ENCODE results near the gene GTF2H4. TPM values are rescaled to one million over a fixed set of nuclear protein-coding genes. Genes with fewer than 3 reads are reported as not detected.

Gene GTF2H4
- total and polyA plus RNA-seq, 2 experiments from 2014 or later, result 20.7 to 25.8 TPM

- no peak for DNase-seq (ENCODE audit: low read depth in 1 of 2, low spot score in 1 of 2)
- Histone ChIP-seq H3K36me3 (no peaks in the 10 kb centered on the region), H3K9me3 (ENCODE audit: low read depth) (no peaks in the 10 kb centered on the region), H3K4me3 (no peak overlapping the region), H3K27ac (no peak overlapping the region), H3K27me3 (peaks cover 6% of the 10 kb centered on the region), H3K4me1 (ENCODE audit: low read depth) (peaks cover 7% of the 10 kb centered on the region)
- TF ChIP-seq CTCF (IDR thresholded peaks at IDR 0.05; ENCODE audit: low read depth, low read length), result no peak
These were observed 49.7 kb downstream of the GTF2H4 start for GRCh38 chr6:30957716-30958115.

GRCh38 chr6:30960907-30961673, 53.1 kb downstream of the GTF2H4 start:
- peak in 1 of 2 donors; percentile 39 for DNase-seq (ENCODE audit: low read depth in 1 of 2, low spot score in 1 of 2)
- no peak for TF ChIP-seq CTCF (IDR thresholded peaks at IDR 0.05; ENCODE audit: low read depth, low read length)
- no peaks in the 10 kb centered on the region for H3K4me1 ChIP-seq (ENCODE audit: low read depth)
- H3K27ac ChIP-seq, result no peak overlapping the region
- H3K4me3 ChIP-seq, result no peak overlapping the region
- H3K36me3 ChIP-seq, result no peaks in the 10 kb centered on the region
- H3K9me3 ChIP-seq (ENCODE audit: low read depth), result no peaks in the 10 kb centered on the region
- H3K27me3 ChIP-seq, result peaks cover 6% of the 10 kb centered on the region

GRCh38 chr6:30962716-30963115, 54.7 kb downstream of the GTF2H4 start:
- H3K36me3 ChIP-seq, result no peaks in the 10 kb centered on the region
- no peak overlapping the region for H3K27ac ChIP-seq
- H3K27me3 ChIP-seq, result no peaks in the 10 kb centered on the region
- no peaks in the 10 kb centered on the region for H3K4me1 ChIP-seq (ENCODE audit: low read depth)
- no peak for DNase-seq (ENCODE audit: low read depth in 1 of 2, low spot score in 1 of 2)
- no peak overlapping the region for H3K4me3 ChIP-seq
- TF ChIP-seq CTCF (IDR thresholded peaks at IDR 0.05; ENCODE audit: low read depth, low read length), result no peak
- no peaks in the 10 kb centered on the region for H3K9me3 ChIP-seq (ENCODE audit: low read depth)

GRCh38 chr6:30963641-30964040, 55.6 kb downstream of the GTF2H4 start:
- no peak for DNase-seq (ENCODE audit: low read depth in 1 of 2, low spot score in 1 of 2)
- Histone ChIP-seq H3K4me3 (no peak overlapping the region), H3K36me3 (no peaks in the 10 kb centered on the region), H3K4me1 (ENCODE audit: low read depth) (no peaks in the 10 kb centered on the region), H3K9me3 (ENCODE audit: low read depth) (no peaks in the 10 kb centered on the region), H3K27me3 (no peaks in the 10 kb centered on the region), H3K27ac (no peak overlapping the region)
- TF ChIP-seq CTCF (IDR thresholded peaks at IDR 0.05; ENCODE audit: low read depth, low read length), result no peak

Other genes starting within 250 kb of the GTF2H4 start
- 36.7 and 38.1 TPM in 2 replicates for gene DHX16, start 235.2 kb upstream of the GTF2H4 start, total RNA-seq
- 27.8 and 36.2 TPM in 2 replicates for gene DHX16, start 235.2 kb upstream of the GTF2H4 start, polyA plus RNA-seq
- 25.7 and 43.5 TPM in 2 replicates for gene PPP1R18, start 221.6 kb upstream of the GTF2H4 start, total RNA-seq
- gene PPP1R18, start 221.6 kb upstream of the GTF2H4 start, polyA plus RNA-seq, result 9.9 and 13.0 TPM in 2 replicates
- 13.7 and 17.2 TPM in 2 replicates for gene NRM, start 217.2 kb upstream of the GTF2H4 start, total RNA-seq
- 29.1 and 33.8 TPM in 2 replicates for gene NRM, start 217.2 kb upstream of the GTF2H4 start, polyA plus RNA-seq
- gene MDC1, start 190.9 kb upstream of the GTF2H4 start, total RNA-seq, result 14.3 and 21.9 TPM in 2 replicates
- gene MDC1, start 190.9 kb upstream of the GTF2H4 start, polyA plus RNA-seq, result 30.0 and 44.1 TPM in 2 replicates
- 827 and 939 TPM in 2 replicates for gene TUBB, start 187.9 kb upstream of the GTF2H4 start, total RNA-seq
- 662 and 675 TPM in 2 replicates for gene TUBB, start 187.9 kb upstream of the GTF2H4 start, polyA plus RNA-seq
- gene FLOT1, start 165.5 kb upstream of the GTF2H4 start, total RNA-seq, result 208 and 222 TPM in 2 replicates
- gene FLOT1, start 165.5 kb upstream of the GTF2H4 start, polyA plus RNA-seq, result 236 and 261 TPM in 2 replicates
- gene IER3, start 163.7 kb upstream of the GTF2H4 start, total RNA-seq, result 28.0 and 45.8 TPM in 2 replicates
- gene IER3, start 163.7 kb upstream of the GTF2H4 start, polyA plus RNA-seq, result 20.1 and 25.8 TPM in 2 replicates
- 125 and 136 TPM in 2 replicates for gene DDR1, start 23.7 kb upstream of the GTF2H4 start, total RNA-seq
- gene DDR1, start 23.7 kb upstream of the GTF2H4 start, polyA plus RNA-seq, result 108 and 118 TPM in 2 replicates
- gene VARS2, start 6.0 kb downstream of the GTF2H4 start, total RNA-seq, result 59.3 and 61.3 TPM in 2 replicates
- 24.8 and 27.5 TPM in 2 replicates for gene VARS2, start 6.0 kb downstream of the GTF2H4 start, polyA plus RNA-seq
- not detected in 2 replicates for gene SFTA2, start 24.0 kb downstream of the GTF2H4 start, total RNA-seq
- 0.86 and 1.8 TPM in 2 replicates for gene SFTA2, start 24.0 kb downstream of the GTF2H4 start, polyA plus RNA-seq
- gene MUCL3, start 32.8 kb downstream of the GTF2H4 start, total RNA-seq, result not detected in 2 replicates
- gene MUCL3, start 32.8 kb downstream of the GTF2H4 start, polyA plus RNA-seq, result 0.12 TPM in 1 of 2 replicates, not detected in the other
- not detected in 2 replicates for gene MUC21, start 75.5 kb downstream of the GTF2H4 start, total RNA-seq
- gene MUC21, start 75.5 kb downstream of the GTF2H4 start, polyA plus RNA-seq, result not detected in 2 replicates
- not detected in 2 replicates for gene MUC22, start 102.3 kb downstream of the GTF2H4 start, total RNA-seq
- not detected in 2 replicates for gene MUC22, start 102.3 kb downstream of the GTF2H4 start, polyA plus RNA-seq
- gene C6orf15, start 204.4 kb downstream of the GTF2H4 start, total RNA-seq, result not detected in 2 replicates
- gene C6orf15, start 204.4 kb downstream of the GTF2H4 start, polyA plus RNA-seq, result not detected in 2 replicates
- gene PSORS1C1, start 206.6 kb downstream of the GTF2H4 start, total RNA-seq, result not detected in 2 replicates
- gene PSORS1C1, start 206.6 kb downstream of the GTF2H4 start, polyA plus RNA-seq, result not detected in 2 replicates
- gene CDSN, start 212.2 kb downstream of the GTF2H4 start, total RNA-seq, result not detected in 2 replicates
- gene CDSN, start 212.2 kb downstream of the GTF2H4 start, polyA plus RNA-seq, result not detected in 2 replicates
- not detected in 2 replicates for gene PSORS1C2, start 230.9 kb downstream of the GTF2H4 start, total RNA-seq
- gene PSORS1C2, start 230.9 kb downstream of the GTF2H4 start, polyA plus RNA-seq, result not detected in 2 replicates
- 25.1 and 55.5 TPM in 2 replicates for gene CCHCR1, start 249.6 kb downstream of the GTF2H4 start, total RNA-seq
- 29.1 and 29.6 TPM in 2 replicates for gene CCHCR1, start 249.6 kb downstream of the GTF2H4 start, polyA plus RNA-seq

Data from cardiac muscle cell (in vitro differentiated cells and primary cell).